Stimulated activated CD4-positive, alpha-beta T cell treated with anti-CD3 and anti-CD28 coated beads, Interleukin-4, amount 100 ng/mL, for 48 hours (primary cell): ENCODE results near the gene KCNMB1.

ENCODE experiments used
- DNase-seq, 2 donors: peaks; one replicate each; pipeline ENCODE4 v3.0.0-alpha.2; 2020; ENCODE audit warnings: low read depth in 2 of 2

Gene KCNMB1

GRCh38 chr5:170341545-170341944, 47.6 kb downstream of the KCNMB1 start:
- DNase-seq: no peak

- no peak for DNase-seq
Observed at GRCh38 chr5:170339780-170340167, 49.4 kb downstream of the KCNMB1 start.

GRCh38 chr5:170338933-170339779, 50.0 kb downstream of the KCNMB1 start:
- DNase-seq: peak; percentile 34 to 44

GRCh38 chr5:170338291-170338690, 50.9 kb downstream of the KCNMB1 start:
- DNase-seq: no peak

DNA sequence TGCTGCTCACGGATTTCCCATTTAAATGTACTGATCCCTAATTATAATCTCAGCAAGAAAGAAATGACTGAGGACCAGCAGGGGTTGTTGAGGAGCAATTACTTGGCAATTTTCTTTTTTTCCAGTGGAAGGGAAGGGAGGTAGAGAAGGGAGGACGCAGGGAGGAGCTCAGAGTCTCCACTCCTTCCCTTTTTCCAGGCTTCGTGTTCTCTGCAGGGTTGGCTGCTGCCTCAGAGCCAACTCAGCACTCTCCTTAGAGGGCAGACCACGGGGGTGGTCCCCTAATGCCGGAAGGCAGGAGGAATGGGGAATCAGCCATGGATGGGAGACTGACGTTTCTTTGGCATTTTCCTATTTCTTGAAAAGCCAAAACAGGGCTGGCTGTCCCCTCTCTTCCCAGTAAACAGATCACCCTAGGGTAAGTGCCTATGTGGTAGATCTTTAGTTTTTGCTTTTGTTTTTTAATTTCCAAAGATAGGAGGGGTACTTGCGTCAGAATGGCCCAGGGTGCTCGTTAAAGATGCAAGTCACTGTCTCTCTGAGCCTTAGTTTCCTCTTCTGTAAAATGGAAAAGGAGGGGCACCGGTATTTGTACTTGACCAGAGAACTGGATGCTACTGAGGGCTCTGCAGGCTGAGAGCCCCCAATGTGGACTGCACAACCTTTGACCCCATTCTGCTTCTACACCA, 52.0 kb downstream of the KCNMB1 start:
- no peak for DNase-seq

- no peak for DNase-seq
Observed at GRCh38 chr5:170336065-170336464, 53.1 kb downstream of the KCNMB1 start.

GRCh38 chr5:170334626-170335025, 54.5 kb downstream of the KCNMB1 start:
- no peak for DNase-seq

- peak; percentile 24 to 59 for DNase-seq
Observed at GRCh38 chr5:170333161-170333910, 55.8 kb downstream of the KCNMB1 start.

GRCh38 chr5:170332058-170332457, 57.1 kb downstream of the KCNMB1 start:
- DNase-seq: no peak

GRCh38 chr5:170330568-170331054, 58.6 kb downstream of the KCNMB1 start:
- DNase-seq: no peak

- no peak for DNase-seq
Observed at GRCh38 chr5:170329524-170329923, 59.6 kb downstream of the KCNMB1 start.

DNA sequence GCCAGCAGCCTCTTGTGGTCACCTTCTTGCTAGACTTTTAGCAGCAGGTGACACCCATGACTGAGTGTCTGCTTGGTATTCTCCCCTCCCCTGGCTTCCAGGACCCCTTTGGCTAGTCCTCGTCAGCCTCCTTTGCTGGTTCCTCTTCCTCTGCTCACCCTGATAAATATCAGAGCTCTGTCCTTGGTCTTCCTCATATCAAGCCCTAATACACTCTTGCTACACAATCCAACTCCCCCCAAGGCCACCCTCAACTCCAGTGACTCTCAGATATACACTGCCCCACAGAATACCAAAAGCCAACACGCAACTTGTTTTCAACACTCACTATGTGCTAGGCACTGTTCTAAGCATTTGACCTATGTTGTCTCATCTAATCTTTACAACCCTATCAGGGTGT, 61.3 kb downstream of the KCNMB1 start:
- DNase-seq: no peak

- no peak for DNase-seq
Observed at GRCh38 chr5:170327168-170327567, 62.0 kb downstream of the KCNMB1 start.
